Rectal smooth muscle tissue (tissue), 1 donor: ENCODE data around the gene TBC1D22A.

Experiments used
- H3K27ac ChIP-seq: one replicate; pipeline ENCODE4 v1.7.0; 2013; ENCODE audit warnings: low read depth, low read length, inconsistent platforms
- H3K27me3 ChIP-seq: one replicate; pipeline ENCODE4 v1.7.0; 2013; ENCODE audit warnings: low read length; ENCODE audit not compliant: control insufficient read depth, insufficient read depth
- H3K36me3 ChIP-seq: one replicate; pipeline ENCODE4 v1.7.0; 2013; ENCODE audit warnings: low read length; ENCODE audit not compliant: control insufficient read depth, insufficient read depth
- H3K4me1 ChIP-seq: one replicate; pipeline ENCODE4 v1.7.0; 2013; ENCODE audit warnings: low read length; ENCODE audit not compliant: control insufficient read depth, insufficient read depth
- H3K4me3 ChIP-seq: one replicate; pipeline ENCODE4 v1.7.0; 2013; ENCODE audit warnings: low read length
- H3K9ac ChIP-seq: one replicate; pipeline ENCODE4 v1.7.0; 2013; ENCODE audit warnings: low read length

The TBC1D22A gene

DNA sequence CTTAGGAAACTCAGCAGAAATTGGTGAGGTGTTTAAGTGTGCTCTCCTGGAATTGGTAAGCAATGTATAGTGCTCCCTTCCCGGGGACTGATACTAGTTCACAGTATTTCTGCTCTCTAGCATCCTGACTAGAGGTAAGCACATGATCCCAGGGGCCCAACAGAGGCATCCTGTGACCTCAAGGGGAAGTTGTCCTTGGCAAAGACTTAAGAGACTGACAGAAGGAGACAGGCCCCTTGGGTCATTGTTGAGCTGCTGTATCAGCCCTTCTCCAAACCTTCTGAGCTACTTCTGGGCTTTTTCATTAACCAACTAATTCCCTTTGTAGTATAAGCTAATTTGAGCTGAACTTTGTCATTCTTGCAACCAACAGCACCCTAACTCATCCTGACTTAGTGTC is 4.3 kb upstream of the TBC1D22A start:
- Histone ChIP-seq H3K4me3 (no peak overlapping the region), H3K27ac (no peak overlapping the region), H3K36me3 (no peaks in the 10 kb centered on the region), H3K27me3 (no peaks in the 10 kb centered on the region), H3K4me1 (peaks cover 9% of the 10 kb centered on the region), H3K9ac (no peak overlapping the region)

- Histone ChIP-seq H3K4me1 (peaks cover 11% of the 10 kb centered on the region), H3K27ac (no peak overlapping the region), H3K9ac (no peak overlapping the region)
Observed at GRCh38 chr22:46758867-46759290, 3.6 kb upstream of the TBC1D22A start.

DNA sequence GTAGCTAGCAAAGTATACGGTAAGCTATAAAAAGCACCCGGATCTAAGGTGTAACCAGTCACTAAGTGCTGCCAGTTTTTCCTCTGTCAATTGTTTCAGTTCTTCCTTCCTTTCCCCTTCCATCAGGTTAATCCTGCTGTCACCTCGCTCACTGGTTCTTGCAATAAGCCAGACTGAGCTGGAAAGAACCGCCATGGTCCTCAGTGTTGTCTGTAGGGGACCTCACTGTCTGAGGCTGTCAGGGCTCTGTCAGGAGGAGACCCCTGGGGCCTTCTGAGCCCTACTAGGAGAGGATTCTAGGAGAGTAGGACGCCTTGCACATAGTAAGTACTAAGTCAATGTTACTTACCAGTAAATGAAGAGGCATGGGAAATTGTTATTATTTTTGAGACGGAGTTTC is 1.4 kb upstream of the TBC1D22A start:
- H3K36me3 ChIP-seq: no peaks in the 10 kb centered on the region
- H3K27me3 ChIP-seq: no peaks in the 10 kb centered on the region
- no peak overlapping the region for H3K27ac ChIP-seq
- peak overlapping the region; percentile 95 for H3K4me3 ChIP-seq
- no peak overlapping the region for H3K9ac ChIP-seq
- H3K4me1 ChIP-seq: peaks cover 5% of the 10 kb centered on the region

More at GRCh38 chr22:46758867-46759290, 3.6 kb upstream of the TBC1D22A start:
- Histone ChIP-seq H3K4me3 (no peak overlapping the region), H3K36me3 (no peaks in the 10 kb centered on the region), H3K27me3 (no peaks in the 10 kb centered on the region)

DNA sequence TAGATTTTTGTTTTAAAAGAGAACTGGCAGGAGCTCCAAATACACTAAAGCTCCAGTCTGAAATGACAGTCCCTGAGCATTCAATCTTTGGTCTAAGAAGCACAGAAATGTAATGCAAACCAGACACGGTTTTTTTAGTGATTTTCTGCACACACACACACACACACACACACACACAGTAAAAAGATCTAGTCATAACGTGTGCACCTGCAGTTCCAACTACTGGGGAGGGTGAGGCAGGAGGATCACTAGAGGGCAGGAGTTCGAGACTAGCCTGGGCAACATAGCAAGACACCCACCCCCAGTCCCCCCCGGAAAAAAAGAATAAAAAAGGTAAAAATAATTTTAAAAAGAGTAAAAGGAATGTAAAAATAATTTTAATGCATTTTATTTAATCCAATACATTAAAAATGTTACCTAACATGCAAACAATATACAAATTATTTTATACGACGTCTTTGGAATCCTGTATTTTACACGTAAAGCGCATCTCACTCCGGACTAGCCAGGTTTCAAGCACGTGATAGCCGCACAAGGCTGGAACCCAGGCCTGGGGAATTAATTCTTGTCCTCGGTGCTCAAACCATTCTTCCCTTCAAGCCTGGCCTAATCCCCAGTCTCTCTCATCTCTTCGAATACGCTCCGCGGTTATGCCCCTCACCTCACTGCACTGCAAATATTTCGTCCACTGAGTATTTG is 762 bp upstream of the TBC1D22A start:
- Histone ChIP-seq H3K4me3 (peak overlapping the region; percentile 95), H3K9ac (peak overlapping the region; percentile 94), H3K27ac (peak overlapping the region; percentile 98), H3K4me1 (peaks cover 5% of the 10 kb centered on the region), H3K27me3 (no peaks in the 10 kb centered on the region), H3K36me3 (no peaks in the 10 kb centered on the region)

- Histone ChIP-seq H3K27me3 (no peaks in the 10 kb centered on the region), H3K36me3 (no peaks in the 10 kb centered on the region), H3K4me1 (peaks cover 5% of the 10 kb centered on the region), H3K9ac (peak overlapping the region; percentile 68), H3K4me3 (peak overlapping the region; percentile 95), H3K27ac (peak overlapping the region; percentile 98)
Observed at GRCh38 chr22:46763051-46763705, 728 bp downstream of the TBC1D22A start.

GRCh38 chr22:46764140-46764680 is 1.8 kb downstream of the TBC1D22A start:
- H3K27me3 ChIP-seq: no peaks in the 10 kb centered on the region
- H3K4me1 ChIP-seq: peaks cover 5% of the 10 kb centered on the region
- no peak overlapping the region for H3K9ac ChIP-seq
- no peak overlapping the region for H3K27ac ChIP-seq
- H3K4me3 ChIP-seq: no peak overlapping the region
- H3K36me3 ChIP-seq: no peaks in the 10 kb centered on the region

DNA sequence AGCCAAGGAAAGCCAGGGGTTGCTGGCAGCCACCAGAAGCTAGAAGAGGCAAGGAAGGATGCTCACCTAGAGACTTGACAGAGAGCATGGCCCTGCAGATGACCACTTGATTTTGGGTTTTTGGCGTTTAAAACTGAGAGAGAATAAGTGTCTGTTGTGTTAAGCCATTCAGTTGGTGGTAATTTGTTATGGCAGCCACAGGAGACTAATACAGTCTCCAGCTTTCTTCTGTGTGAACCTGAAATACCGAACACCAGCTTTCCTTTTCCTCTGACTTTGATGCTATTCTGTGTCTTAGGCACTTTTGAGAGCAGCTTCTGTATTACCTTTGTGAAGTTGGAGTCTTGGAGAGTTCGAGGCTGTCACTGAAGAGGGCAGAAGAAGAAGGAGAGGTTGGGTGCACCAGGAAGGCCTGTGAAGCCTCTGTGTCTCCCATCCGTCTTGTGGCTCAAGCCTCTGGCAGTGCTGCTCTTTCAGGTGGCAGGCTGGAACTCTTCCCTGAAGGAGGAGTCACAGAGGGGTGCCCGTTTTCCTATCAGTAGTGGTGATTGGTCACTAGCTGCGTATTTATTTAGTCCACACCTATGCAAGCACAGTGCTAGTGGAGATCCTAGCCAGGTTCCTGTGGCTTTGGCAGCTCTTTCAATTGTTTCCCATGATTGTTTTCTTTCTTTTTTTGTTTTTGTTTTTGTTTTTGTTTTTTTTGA is 2.5 kb downstream of the TBC1D22A start:
- H3K27ac ChIP-seq: no peak overlapping the region

GRCh38 chr22:46766611-46767010 is 4.2 kb downstream of the TBC1D22A start:
- H3K9ac ChIP-seq: no peak overlapping the region
- no peak overlapping the region for H3K27ac ChIP-seq
- H3K4me3 ChIP-seq: no peak overlapping the region
- peaks cover 5% of the 10 kb centered on the region for H3K4me1 ChIP-seq
- no peaks in the 10 kb centered on the region for H3K27me3 ChIP-seq
- no peaks in the 10 kb centered on the region for H3K36me3 ChIP-seq

More for the DNA sequence above, 2.5 kb downstream of the TBC1D22A start:
- H3K36me3 ChIP-seq: no peaks in the 10 kb centered on the region
- no peaks in the 10 kb centered on the region for H3K27me3 ChIP-seq
- H3K4me1 ChIP-seq: peaks cover 5% of the 10 kb centered on the region
- no peak overlapping the region for H3K4me3 ChIP-seq
- H3K9ac ChIP-seq: no peak overlapping the region

- peaks cover 4% of the 10 kb centered on the region for H3K4me1 ChIP-seq
Observed at GRCh38 chr22:46767249-46767985, 5.0 kb downstream of the TBC1D22A start.

GRCh38 chr22:46769191-46769675 is 6.8 kb downstream of the TBC1D22A start:
- no peaks in the 10 kb centered on the region for H3K27me3 ChIP-seq
- H3K27ac ChIP-seq: peak overlapping the region; percentile 14
- H3K4me1 ChIP-seq: peaks cover 3% of the 10 kb centered on the region
- H3K36me3 ChIP-seq: no peaks in the 10 kb centered on the region
- no peak overlapping the region for H3K9ac ChIP-seq
- H3K4me3 ChIP-seq: no peak overlapping the region

More at GRCh38 chr22:46767249-46767985, 5.0 kb downstream of the TBC1D22A start:
- no peak overlapping the region for H3K27ac ChIP-seq
- no peak overlapping the region for H3K9ac ChIP-seq
- no peaks in the 10 kb centered on the region for H3K27me3 ChIP-seq
- no peaks in the 10 kb centered on the region for H3K36me3 ChIP-seq
- no peak overlapping the region for H3K4me3 ChIP-seq

- no peak overlapping the region for H3K4me3 ChIP-seq
- peaks cover 3% of the 10 kb centered on the region for H3K4me1 ChIP-seq
- no peak overlapping the region for H3K9ac ChIP-seq
Observed at GRCh38 chr22:46769706-46770105, 7.3 kb downstream of the TBC1D22A start.

More at GRCh38 chr22:46769706-46770105, 7.3 kb downstream of the TBC1D22A start:
- H3K27ac ChIP-seq: peak overlapping the region; percentile 14
- no peaks in the 10 kb centered on the region for H3K27me3 ChIP-seq
- H3K36me3 ChIP-seq: no peaks in the 10 kb centered on the region
